Parathyroid adenoma (tissue), 2 donors: ENCODE results near the gene PMFBP1.

ENCODE experiments used
- H2AFZ ChIP-seq: fragments of 300-600 bp; sonication (generic); one replicate; pipeline ENCODE4 v1.7.0; 2017; ENCODE audit warnings: antibody characterized with exemption, mild to moderate bottlenecking
- H3K27ac ChIP-seq: fragments of 300-600 bp; sonication (generic); one replicate; pipeline ENCODE4 v1.7.0; 2017
- H3K27me3 ChIP-seq: fragments of 300-600 bp; sonication (generic); one replicate; pipeline ENCODE4 v1.7.0; 2017; ENCODE audit warnings: low read length; ENCODE audit not compliant: control insufficient read depth, insufficient read depth
- H3K36me3 ChIP-seq: fragments of 300-600 bp; sonication (generic); one replicate; pipeline ENCODE4 v1.7.0; 2017; ENCODE audit warnings: low read length; ENCODE audit not compliant: control insufficient read depth, insufficient read depth
- H3K4me1 ChIP-seq: fragments of 300-600 bp; sonication (generic); one replicate; pipeline ENCODE4 v1.7.0; 2017; ENCODE audit warnings: control low read depth
- H3K4me2 ChIP-seq: fragments of 300-600 bp; sonication (generic); one replicate; pipeline ENCODE4 v1.7.0; 2017; ENCODE audit warnings: low read length
- H3K4me3 ChIP-seq: fragments of 300-600 bp; sonication (generic); one replicate; pipeline ENCODE4 v1.7.0; 2017; ENCODE audit warnings: low read depth, low read length
- H3K79me2 ChIP-seq: fragments of 300-600 bp; sonication (generic); one replicate; pipeline ENCODE4 v1.7.0; 2017; ENCODE audit warnings: control low read depth
- H3K9ac ChIP-seq: fragments of 300-600 bp; sonication (generic); one replicate; pipeline ENCODE4 v1.7.0; 2017; ENCODE audit warnings: mild to moderate bottlenecking
- H3K9me3 ChIP-seq: fragments of 300-600 bp; sonication (generic); one replicate; pipeline ENCODE4 v1.7.0; 2017; ENCODE audit warnings: low read length; ENCODE audit not compliant: control insufficient read depth
- CTCF ChIP-seq: fragments of 300-600 bp; sonication (generic); IDR thresholded peaks from one replicate; pipeline ENCODE4 v1.7.0; 2017; ENCODE audit warnings: antibody characterized with exemption, mild to moderate bottlenecking
- donor health status: primary hyperparathyroidism.

PMFBP1 gene

GRCh38 chr16:72166954-72167561 lies 4.9 kb downstream of the PMFBP1 start:
- Histone ChIP-seq H3K4me1 (peaks cover 9% of the 10 kb centered on the region), H3K4me2 (no peak overlapping the region), H3K27ac (no peak overlapping the region), H3K9ac (no peak overlapping the region), H2AFZ (no peak overlapping the region), H3K27me3 (no peaks in the 10 kb centered on the region), H3K9me3 (no peaks in the 10 kb centered on the region), H3K36me3 (no peaks in the 10 kb centered on the region), H3K79me2 (no peaks in the 10 kb centered on the region), H3K4me3 (no peak overlapping the region)
- no peak for TF ChIP-seq CTCF

GRCh38 chr16:72166151-72166550 lies 5.8 kb downstream of the PMFBP1 start:
- no peak for TF ChIP-seq CTCF
- no peaks in the 10 kb centered on the region for H3K9me3 ChIP-seq
- no peaks in the 10 kb centered on the region for H3K36me3 ChIP-seq
- H3K4me1 ChIP-seq: peaks cover 9% of the 10 kb centered on the region
- H2AFZ ChIP-seq: no peak overlapping the region
- no peaks in the 10 kb centered on the region for H3K27me3 ChIP-seq
- no peak overlapping the region for H3K27ac ChIP-seq
- H3K9ac ChIP-seq: no peak overlapping the region
- H3K4me2 ChIP-seq: no peak overlapping the region
- no peak overlapping the region for H3K4me3 ChIP-seq
- no peaks in the 10 kb centered on the region for H3K79me2 ChIP-seq

- Histone ChIP-seq H3K4me3 (no peak overlapping the region), H3K27ac (no peak overlapping the region), H3K27me3 (no peaks in the 10 kb centered on the region), H3K4me2 (no peak overlapping the region), H2AFZ (peak overlapping the region; percentile 30), H3K79me2 (no peaks in the 10 kb centered on the region), H3K36me3 (no peaks in the 10 kb centered on the region), H3K9me3 (no peaks in the 10 kb centered on the region), H3K9ac (no peak overlapping the region), H3K4me1 (peaks cover 9% of the 10 kb centered on the region)
- TF ChIP-seq CTCF: no peak
Observed at GRCh38 chr16:72164691-72165090, 7.3 kb downstream of the PMFBP1 start.

GRCh38 chr16:72162105-72162692 lies 9.8 kb downstream of the PMFBP1 start:
- no peaks in the 10 kb centered on the region for H3K79me2 ChIP-seq
- H3K9ac ChIP-seq: no peak overlapping the region
- no peak overlapping the region for H3K4me3 ChIP-seq
- TF ChIP-seq CTCF: no peak
- no peak overlapping the region for H3K4me2 ChIP-seq
- no peaks in the 10 kb centered on the region for H3K9me3 ChIP-seq
- no peak overlapping the region for H3K27ac ChIP-seq
- H3K36me3 ChIP-seq: no peaks in the 10 kb centered on the region
- no peaks in the 10 kb centered on the region for H3K27me3 ChIP-seq
- no peak overlapping the region for H2AFZ ChIP-seq
- peaks cover 9% of the 10 kb centered on the region for H3K4me1 ChIP-seq

GRCh38 chr16:72159801-72160200 lies 12.2 kb downstream of the PMFBP1 start:
- H3K4me1 ChIP-seq: peaks cover 6% of the 10 kb centered on the region
- H3K27ac ChIP-seq: no peak overlapping the region
- no peaks in the 10 kb centered on the region for H3K27me3 ChIP-seq
- no peak overlapping the region for H2AFZ ChIP-seq
- no peak for TF ChIP-seq CTCF
- no peaks in the 10 kb centered on the region for H3K9me3 ChIP-seq
- no peaks in the 10 kb centered on the region for H3K36me3 ChIP-seq
- no peak overlapping the region for H3K4me3 ChIP-seq
- H3K4me2 ChIP-seq: no peak overlapping the region
- H3K79me2 ChIP-seq: no peaks in the 10 kb centered on the region
- no peak overlapping the region for H3K9ac ChIP-seq
